Sigmoid colon (tissue), 7 donors: ENCODE measurements around the gene TOP2B. TPM values are rescaled to one million over a fixed set of nuclear protein-coding genes. Genes with fewer than 3 reads are reported as not detected.

Experiments used
- DNase-seq: peaks from one replicate; pipeline ENCODE4 v3.0.0-alpha.2; 2019
- H3K27ac ChIP-seq, 4 donors: fragments of 200-600 bp; sonication (generic); one replicate each; pipeline ENCODE4 v1.5.1; 2016 to 2019; ENCODE audit warnings: mild to moderate bottlenecking in 1 of 4
- H3K27me3 ChIP-seq, 3 donors: fragments of 200-600 bp; sonication (generic); one replicate each; pipeline ENCODE4 v1.5.1; 2019; ENCODE audit warnings: mild to moderate bottlenecking in 1 of 3
- H3K36me3 ChIP-seq, 4 donors: fragments of 200-600 bp; sonication (generic); one replicate each; pipeline ENCODE4 v1.5.1; 2016 to 2019
- H3K4me1 ChIP-seq, 4 donors: fragments of 200-600 bp; sonication (generic); one replicate each; pipeline ENCODE4 v1.5.1; 2017 to 2019
- H3K4me3 ChIP-seq, 4 donors: fragments of 200-600 bp; sonication (generic); one replicate each; pipeline ENCODE4 v1.5.1; 2017 to 2019; ENCODE audit warnings: mild to moderate bottlenecking in 2 of 4, moderate library complexity in 1 of 4
- H3K9me3 ChIP-seq, 4 donors: fragments of 200-600 bp in 3 of 4; sonication (generic) in 3 of 4; one replicate each; pipeline versions ENCODE4 v1.5.1 to v1.6.1; 2013 to 2019
- CTCF ChIP-seq, 4 experiments: fragments of 450-650 bp in 3 of 4; fragments of 200-600 bp in 1 of 4; IDR thresholded peaks; one replicate each; pipeline ENCODE4 v1.5.1; 2016 to 2019; ENCODE audit warnings: antibody characterized with exemption in 4 of 4, mild to moderate bottlenecking in 3 of 4, moderate library complexity in 2 of 4
- EP300 ChIP-seq, 4 donors: sonication (generic); formaldehyde crosslinking; IDR thresholded peaks; one replicate each; pipeline ENCODE4 v1.6.1; 2017; ENCODE audit warnings: antibody characterized with exemption in 4 of 4
- POLR2A ChIP-seq, 2 donors: fragments of 450-650 bp; IDR thresholded peaks; one replicate each; pipeline ENCODE4 v1.6.1; 2016; ENCODE audit warnings: antibody characterized with exemption in 2 of 2, mild to moderate bottlenecking in 2 of 2, moderate library complexity in 2 of 2
- POLR2AphosphoS5 ChIP-seq, 4 donors: sonication (generic); formaldehyde crosslinking; IDR thresholded peaks; one replicate each; pipeline ENCODE4 v1.6.1; 2017; ENCODE audit warnings: antibody characterized with exemption in 4 of 4
- WGBS, 2 donors: extraction: QIAGEN DNeasy Blood & Tissue Kit; methylation state at CpG; one replicate each; pipeline ENCODE4 v1.1.7; 2013; 5-methylcytosine and 5-hydroxymethylcytosine counted together
- intact Hi-C: fragments of 100-400 bp; cut with DNase I; formaldehyde crosslinking; loops from one replicate; pipeline ENCODE4 v1.15.1; 2023
- polyA plus RNA-seq, 3 donors: library from polyadenylated mRNA; stranded (reverse); fragments of 200-250 nt; gene quantifications; one replicate each; pipeline ENCODE4 v1.2.3, GENCODE V29; 2013
- total RNA-seq, 4 donors: library from RNA; depleted of rRNA; stranded (reverse); fragments of >200 nt; gene quantifications; one replicate each; pipeline ENCODE4 v1.1.0, GENCODE V29; 2016
- donor health status: healthy with polysubstance abuse.
- donor health status: Bipolar disorder and iron deficiency.
- donor health status: healthy.

The TOP2B gene
- total and polyA plus RNA-seq, 7 donors = 28.2 to 122 (median 89.5) TPM

GRCh38 chr3:25578059-25578458 lies 86.6 kb downstream of the TOP2B start:
- TF ChIP-seq POLR2A (IDR thresholded peaks at IDR 0.05) (no peak), CTCF (IDR thresholded peaks at IDR 0.05) (no peak), EP300 (IDR thresholded peaks at IDR 0.05) (no peak), POLR2AphosphoS5 (IDR thresholded peaks at IDR 0.05) (no peak)
- H3K4me1 ChIP-seq = peaks cover 0 to 10% (median 4%) of the 10 kb centered on the region in 4 donors
- H3K36me3 ChIP-seq = peaks cover 0 to 34% (median 6%) of the 10 kb centered on the region in 4 donors
- intact Hi-C loops = no loop called here
- 94 to 95% methylated on average over 10 of the region's 10 CpGs for WGBS, 2 donors
- H3K4me3 ChIP-seq = no peak overlapping the region
- no peak overlapping the region for H3K27ac ChIP-seq
- no peak for DNase-seq
- no peaks in the 10 kb centered on the region for H3K9me3 ChIP-seq
- H3K27me3 ChIP-seq = no peaks in the 10 kb centered on the region

GRCh38 chr3:25576831-25577454 lies 87.8 kb downstream of the TOP2B start:
- TF ChIP-seq POLR2A (IDR thresholded peaks at IDR 0.05) (no peak), EP300 (IDR thresholded peaks at IDR 0.05) (no peak), CTCF (IDR thresholded peaks at IDR 0.05) (no peak), POLR2AphosphoS5 (IDR thresholded peaks at IDR 0.05) (no peak)
- H3K9me3 ChIP-seq = no peaks in the 10 kb centered on the region
- H3K4me3 ChIP-seq = no peak overlapping the region
- H3K36me3 ChIP-seq = peaks cover 0 to 25% (median 5%) of the 10 kb centered on the region in 4 donors
- H3K27me3 ChIP-seq = no peaks in the 10 kb centered on the region
- 84 to 91% methylated on average over 15 of the region's 15 CpGs for WGBS, 2 donors
- no peak overlapping the region for H3K27ac ChIP-seq
- intact Hi-C loops = no loop called here
- no peak for DNase-seq
- H3K4me1 ChIP-seq = peaks cover 0 to 11% (median 6%) of the 10 kb centered on the region in 4 donors

- Histone ChIP-seq H3K36me3 (peaks cover 0 to 21% (median 2%) of the 10 kb centered on the region in 4 donors), H3K4me3 (no peak overlapping the region), H3K27ac (no peak overlapping the region), H3K4me1 (peaks cover 0 to 11% (median 6%) of the 10 kb centered on the region in 4 donors), H3K27me3 (no peaks in the 10 kb centered on the region), H3K9me3 (no peaks in the 10 kb centered on the region)
- 75 to 81% methylated on average over 4 of the region's 4 CpGs for WGBS, 2 donors
- DNase-seq = no peak
- intact Hi-C loops = no loop called here
- TF ChIP-seq POLR2A (IDR thresholded peaks at IDR 0.05) = no peak
- TF ChIP-seq EP300 (IDR thresholded peaks at IDR 0.05) = no peak
- TF ChIP-seq POLR2AphosphoS5 (IDR thresholded peaks at IDR 0.05) = no peak
- TF ChIP-seq CTCF (IDR thresholded peaks at IDR 0.05) = no peak
These were observed 88.6 kb downstream of the TOP2B start for GRCh38 chr3:25576146-25576545.

GRCh38 chr3:25575001-25575400 lies 89.7 kb downstream of the TOP2B start:
- 91 to 94% methylated on average over 12 of the region's 12 CpGs for WGBS, 2 donors

More at GRCh38 chr3:25575001-25575400, 89.7 kb downstream of the TOP2B start:
- no peak for DNase-seq
- H3K36me3 ChIP-seq = peaks cover 0 to 25% (median 2%) of the 10 kb centered on the region in 4 donors
- intact Hi-C loops = no loop called here
- no peak overlapping the region for H3K27ac ChIP-seq
- H3K4me3 ChIP-seq = no peak overlapping the region
- no peaks in the 10 kb centered on the region for H3K27me3 ChIP-seq
- TF ChIP-seq POLR2AphosphoS5 (IDR thresholded peaks at IDR 0.05) (no peak), POLR2A (IDR thresholded peaks at IDR 0.05) (no peak), CTCF (IDR thresholded peaks at IDR 0.05) (no peak), EP300 (IDR thresholded peaks at IDR 0.05) (no peak)
- peaks cover 0 to 11% (median 6%) of the 10 kb centered on the region in 4 donors for H3K4me1 ChIP-seq
- no peaks in the 10 kb centered on the region for H3K9me3 ChIP-seq
